Heart right ventricle (tissue), 16 donors: Measurements from ENCODE around the gene TEX51. TPM values are rescaled to one million over a fixed set of nuclear protein-coding genes. Genes with fewer than 3 reads are reported as not detected.

ENCODE experiments used
- ATAC-seq, 8 donors: fragments of 200-7000 bp; cut with Tn5 transposase; one replicate each; pipeline ENCODE4 v1.9.1; 2020; ENCODE audit warnings: mild to moderate bottlenecking in 8 of 8, moderate library complexity in 8 of 8, moderate number of reproducible peaks in 1 of 8
- DNase-seq, 2 donors: peaks; one replicate each; pipeline ENCODE4 v3.0.0-alpha.2; 2020
- H3K27ac ChIP-seq, 10 donors: fragments of 200-600 bp; sonication (generic) in 2 of 10; one replicate each; pipeline versions ENCODE4 v1.5.0 to v1.8.0; 2020 to 2022; ENCODE audit warnings: mild to moderate bottlenecking in 3 of 10
- H3K27me3 ChIP-seq, 7 donors: fragments of 200-600 bp; one replicate each; pipeline ENCODE4 v1.8.0; 2021 to 2022; ENCODE audit warnings: mild to moderate bottlenecking in 2 of 7
- H3K36me3 ChIP-seq, 9 donors: fragments of 200-600 bp; sonication (generic) in 1 of 9; one replicate each; pipeline versions ENCODE4 v1.5.0 to v1.8.0; 2020 to 2022; ENCODE audit warnings: mild to moderate bottlenecking in 2 of 9
- H3K4me1 ChIP-seq, 9 donors: fragments of 200-600 bp; sonication (generic) in 1 of 9; one replicate each; pipeline versions ENCODE4 v1.5.0 to v1.8.0; 2020 to 2022; ENCODE audit warnings: mild to moderate bottlenecking in 4 of 9
- H3K4me3 ChIP-seq, 10 donors: fragments of 200-600 bp; sonication (generic) in 2 of 10; one replicate each; pipeline versions ENCODE4 v1.5.0 to v1.8.0; 2020 to 2022; ENCODE audit warnings: mild to moderate bottlenecking in 7 of 10, moderate library complexity in 2 of 10
- H3K9me3 ChIP-seq, 11 donors: fragments of 200-600 bp in 10 of 11; sonication (generic) in 2 of 11; one replicate each; pipeline versions ENCODE4 v1.5.0 to v1.8.0; 2013 to 2022; ENCODE audit warnings: mild to moderate bottlenecking in 2 of 11, control low read depth in 1 of 11, moderate library complexity in 1 of 11
- WGBS, 2 donors: extraction: QIAGEN DNeasy Blood & Tissue Kit; methylation state at CpG; one replicate each; pipeline ENCODE4 v1.1.7; 2013; ENCODE audit warnings: inconsistent platforms in 1 of 2; 5-methylcytosine and 5-hydroxymethylcytosine counted together
- intact Hi-C, 10 donors: fragments of 100-400 bp; cut with DNase I; formaldehyde crosslinking; loops; one replicate each; pipeline versions ENCODE4 v1.11.1 to v1.14.2; 2022
- polyA plus RNA-seq, 2 donors: library from polyadenylated mRNA; stranded (reverse); fragments of 200-250 nt; gene quantifications; one replicate each; pipeline ENCODE4 v1.2.3, GENCODE V29; 2013
- total RNA-seq, 10 donors: library from RNA; stranded (reverse); fragmentation: NEBNext Ultra II Directional in 3 of 10; extraction: Animal tissue kit (Norgen Biotek cat#: 25700) in 3 of 10; gene quantifications; one replicate each; pipeline versions ENCODE4 v1.2.1 to v1.2.4, GENCODE V29; 2021 to 2023
- TF ChIP-seq, protein P1 (sequence below), 9 donors: fragments of 200-600 bp; sonication (generic) in 2 of 9; IDR thresholded peaks; one replicate each; pipeline versions ENCODE4 v1.5.0 to v1.8.0; 2021 to 2022; ENCODE audit warnings: antibody characterized with exemption in 9 of 9, mild to moderate bottlenecking in 5 of 9, moderate library complexity in 1 of 9
- donor health status: Arrhythmogenic right ventricular cardiomyopathy.
- donor health status: ischemic (EF 13 %, LVEDD 7.1; RV severe dilation, severe dysfunction).
- donor health status: healthy with polysubstance abuse.
- donor health status: DM: no; HTN: yes; CAD: no.
- donor health status: DM: no; HTN: no; CAD: no.
- donor health status: ischemic (EF 25% LVEDD 6.9; RV normal size, moderate dysfunction).
- donor health status: ischemic (EF 25% LVEDD 5.7; RV mildly dilated, moderate dysfunction).
- donor health status: healthy.
- donor health status: DM: yes; HTN: yes; CAD: no.
- donor health status: Ischemic cardiomyopathy.
- donor health status: ischemic (EF 35%, LVEDD 5.7; RV mildly dilated, moderate dysfunction).
- donor health status: nonischemic (EF 11% LVEDD 7.7; RV severe dilation, severe dysfunction).
- donor health status: DM: yes; HTN: yes; CAD: no.
- donor health status: PGD.
- donor health status: ischemic (EF 29% LVEDD 5.4; RV normal size, mild dysfunction).
- donor health status: nonischemic (EF 23%, LVEDD 6.1; RV moderate dilation, normal function).

The TEX51 gene
- total and polyA plus RNA-seq, 12 donors: not detected

DNA sequence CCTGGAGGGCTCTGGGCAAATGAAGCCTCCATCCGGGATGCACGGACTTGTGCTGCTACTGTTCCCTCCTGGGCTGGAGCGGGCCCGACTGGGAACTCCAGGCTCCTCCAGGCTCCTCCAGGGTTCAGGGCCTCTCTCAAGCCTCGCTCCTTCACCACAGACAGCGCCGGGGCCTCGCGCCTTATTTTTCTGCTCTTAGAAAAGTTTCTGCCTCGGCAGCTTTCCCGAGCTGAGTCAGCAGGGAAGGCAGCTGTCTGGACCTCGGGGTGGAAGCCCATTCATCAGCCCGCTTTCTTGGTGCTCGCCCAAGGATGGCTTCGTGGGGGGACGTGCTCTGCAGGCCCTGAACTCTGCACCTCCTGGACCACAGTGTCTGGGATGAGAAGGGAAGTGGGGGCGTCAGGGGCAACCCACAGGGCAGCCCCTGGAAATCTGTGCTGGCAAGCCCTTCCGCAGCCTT lies 12.9 kb upstream of the TEX51 start:
- WGBS, 2 donors: 31 to 34% methylated on average over 18 of the region's 18 CpGs

DNA sequence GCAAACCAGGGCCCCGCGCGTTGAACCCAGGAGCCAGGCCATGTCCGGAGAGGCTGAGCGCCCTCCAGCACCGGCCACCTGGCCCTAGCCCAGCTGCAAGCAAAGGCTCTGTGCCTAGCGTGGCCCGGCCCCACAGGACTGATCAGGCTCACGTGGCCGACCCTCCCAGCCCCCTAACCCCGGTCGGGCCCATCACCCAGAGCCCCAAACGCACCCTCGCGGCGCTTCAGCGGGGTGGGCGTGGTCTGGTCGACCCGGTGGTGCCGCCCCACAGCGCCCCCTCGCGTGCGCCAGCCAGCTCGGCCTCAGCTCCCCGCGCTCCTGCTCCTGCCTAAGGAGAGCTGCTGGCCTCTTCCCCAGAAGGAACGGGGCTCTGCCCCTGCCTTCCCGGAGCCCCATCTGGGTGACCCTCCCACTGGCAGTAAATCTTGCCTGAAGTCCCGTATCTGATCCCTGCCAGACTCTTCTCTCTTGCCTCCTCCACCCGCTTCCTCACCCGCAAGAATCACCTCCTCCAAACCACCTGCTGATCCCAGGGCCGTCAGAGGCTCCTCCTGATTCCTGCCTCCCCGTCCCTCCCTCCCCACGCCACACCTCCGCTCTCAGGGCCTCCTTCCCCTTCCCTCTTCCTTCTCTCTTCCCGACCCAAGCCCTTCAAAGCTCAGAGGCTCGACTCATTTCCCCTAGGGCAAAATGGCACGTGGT lies 12.3 kb upstream of the TEX51 start:
- peaks cover 0 to 11% (median 7%) of the 10 kb centered on the region in 9 donors for H3K4me1 ChIP-seq
- intact Hi-C loops: no loop called here
- peaks cover 0 to 36% (median 19%) of the 10 kb centered on the region in 7 donors for H3K27me3 ChIP-seq
- peak; percentile 26 to 63 for DNase-seq
- no peaks in the 10 kb centered on the region for H3K36me3 ChIP-seq
- WGBS, 2 donors: 4 to 5% methylated on average over 34 to 40 of the region's 40 CpGs
- ATAC-seq: peak; percentile 66 to 89 (median 80)
- no peak overlapping the region for H3K27ac ChIP-seq
- TF ChIP-seq, protein P1, sequence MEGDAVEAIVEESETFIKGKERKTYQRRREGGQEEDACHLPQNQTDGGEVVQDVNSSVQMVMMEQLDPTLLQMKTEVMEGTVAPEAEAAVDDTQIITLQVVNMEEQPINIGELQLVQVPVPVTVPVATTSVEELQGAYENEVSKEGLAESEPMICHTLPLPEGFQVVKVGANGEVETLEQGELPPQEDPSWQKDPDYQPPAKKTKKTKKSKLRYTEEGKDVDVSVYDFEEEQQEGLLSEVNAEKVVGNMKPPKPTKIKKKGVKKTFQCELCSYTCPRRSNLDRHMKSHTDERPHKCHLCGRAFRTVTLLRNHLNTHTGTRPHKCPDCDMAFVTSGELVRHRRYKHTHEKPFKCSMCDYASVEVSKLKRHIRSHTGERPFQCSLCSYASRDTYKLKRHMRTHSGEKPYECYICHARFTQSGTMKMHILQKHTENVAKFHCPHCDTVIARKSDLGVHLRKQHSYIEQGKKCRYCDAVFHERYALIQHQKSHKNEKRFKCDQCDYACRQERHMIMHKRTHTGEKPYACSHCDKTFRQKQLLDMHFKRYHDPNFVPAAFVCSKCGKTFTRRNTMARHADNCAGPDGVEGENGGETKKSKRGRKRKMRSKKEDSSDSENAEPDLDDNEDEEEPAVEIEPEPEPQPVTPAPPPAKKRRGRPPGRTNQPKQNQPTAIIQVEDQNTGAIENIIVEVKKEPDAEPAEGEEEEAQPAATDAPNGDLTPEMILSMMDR (IDR thresholded peaks at IDR 0.05): peak; percentile 16 to 79 (median 68)
- H3K4me3 ChIP-seq: peak overlapping the region in 8 of 10 donors; percentile 18 to 48 (median 36)
- H3K9me3 ChIP-seq: no peaks in the 10 kb centered on the region

More for the DNA sequence above, 12.9 kb upstream of the TEX51 start:
- H3K27ac ChIP-seq: no peak overlapping the region
- peaks cover 0 to 36% (median 19%) of the 10 kb centered on the region in 7 donors for H3K27me3 ChIP-seq
- ATAC-seq (peak in 6 of 8 donors; percentile 6 to 29 (median 20)), DNase-seq (peak in 1 of 2 donors; percentile 18)
- H3K4me3 ChIP-seq: peak overlapping the region in 8 of 10 donors; percentile 18 to 48 (median 36)
- H3K9me3 ChIP-seq: no peaks in the 10 kb centered on the region
- intact Hi-C loops: no loop called here
- TF ChIP-seq, protein P1 (IDR thresholded peaks at IDR 0.05): no peak
- peaks cover 0 to 11% (median 7%) of the 10 kb centered on the region in 9 donors for H3K4me1 ChIP-seq
- no peaks in the 10 kb centered on the region for H3K36me3 ChIP-seq

DNA sequence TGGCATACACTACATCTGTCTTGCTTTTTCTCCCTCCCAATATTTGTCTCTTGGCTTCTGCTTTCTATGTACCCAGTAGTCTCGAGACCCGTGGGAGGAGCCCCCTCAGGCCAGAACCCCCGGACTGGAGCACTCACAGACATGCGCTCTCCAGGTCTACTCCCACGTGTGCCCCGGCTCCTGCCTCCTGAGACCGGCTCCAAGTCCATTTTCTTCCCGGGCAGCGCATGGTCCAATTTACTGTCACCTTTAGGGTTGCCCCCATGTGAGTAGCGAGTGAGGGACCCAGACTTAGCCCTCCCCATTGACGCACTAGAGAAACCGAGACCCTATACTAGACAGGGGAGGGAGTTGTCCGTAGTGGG lies 11.8 kb upstream of the TEX51 start:
- H3K27me3 ChIP-seq: peaks cover 0 to 32% (median 19%) of the 10 kb centered on the region in 7 donors

DNA sequence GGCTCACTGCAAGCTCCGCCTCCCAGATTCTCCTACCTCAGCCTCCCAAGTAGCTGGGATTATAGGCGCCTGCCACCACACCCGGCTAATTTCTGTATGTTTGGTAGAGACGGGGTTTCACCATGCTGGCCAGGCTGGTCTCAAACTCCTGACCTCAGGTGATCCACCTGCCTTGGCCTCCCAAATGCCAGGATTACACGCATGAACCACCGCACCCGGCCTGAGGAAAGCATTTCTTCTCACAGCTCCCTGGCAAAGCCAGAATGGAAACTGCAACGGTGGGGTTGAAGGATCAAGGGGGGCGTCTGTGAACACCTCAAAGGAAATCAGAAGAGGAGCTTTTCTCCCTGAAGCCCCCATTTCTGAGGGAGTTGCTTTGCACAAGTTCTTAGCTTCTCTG lies 11.2 kb upstream of the TEX51 start:
- DNase-seq (no peak), ATAC-seq (no peak)
- intact Hi-C loops: no loop called here
- peaks cover 0 to 30% (median 19%) of the 10 kb centered on the region in 7 donors for H3K27me3 ChIP-seq
- TF ChIP-seq, protein P1 (IDR thresholded peaks at IDR 0.05): no peak
- no peaks in the 10 kb centered on the region for H3K9me3 ChIP-seq
- 90 to 92% methylated on average over 9 of the region's 9 CpGs for WGBS, 2 donors
- peaks cover 0 to 11% (median 7%) of the 10 kb centered on the region in 9 donors for H3K4me1 ChIP-seq
- H3K27ac ChIP-seq: no peak overlapping the region
- H3K36me3 ChIP-seq: no peaks in the 10 kb centered on the region
- H3K4me3 ChIP-seq: no peak overlapping the region

More for the DNA sequence above, 11.8 kb upstream of the TEX51 start:
- H3K9me3 ChIP-seq: no peaks in the 10 kb centered on the region
- ATAC-seq: no peak
- peaks cover 0 to 11% (median 7%) of the 10 kb centered on the region in 9 donors for H3K4me1 ChIP-seq
- no peak for DNase-seq
- intact Hi-C loops: no loop called here
- WGBS, 2 donors: 78 to 81% methylated on average over 13 of the region's 13 CpGs
- H3K27ac ChIP-seq: no peak overlapping the region
- TF ChIP-seq, protein P1 (IDR thresholded peaks at IDR 0.05): no peak
- no peak overlapping the region for H3K4me3 ChIP-seq
- no peaks in the 10 kb centered on the region for H3K36me3 ChIP-seq
